Mononuclear cell (primary cell): Measurements from ENCODE around the gene TMEM167B. TPM values are rescaled to one million over a fixed set of nuclear protein-coding genes. Genes with fewer than 3 reads are reported as not detected.
"Not testable (repeated sequence)": the region's sequence is repeated elsewhere in the genome, so short reads cannot be mapped to it uniquely, and the experiment has no call there.

ENCODE experiments used
- H3K27me3 ChIP-seq: 2 replicates; pipeline ENCODE4 v1.6.0; 2011; ENCODE audit warnings: low read length, control low read depth; ENCODE audit not compliant: insufficient read depth
- H3K4me1 ChIP-seq: 2 replicates; pipeline ENCODE4 v1.5.1; 2011; ENCODE audit warnings: mild to moderate bottlenecking, low read length, control low read depth; ENCODE audit not compliant: insufficient read depth
- H3K4me3 ChIP-seq: 2 replicates; pipeline ENCODE4 v1.5.1; 2011; ENCODE audit warnings: mild to moderate bottlenecking, low read length, moderate library complexity
- H3K9me3 ChIP-seq: 2 replicates; pipeline ENCODE4 v1.5.1; 2011; ENCODE audit warnings: low read depth, mild to moderate bottlenecking, control low read depth, low read length
- total RNA-seq: library from RNA; depleted of rRNA; stranded (reverse); fragments of >200 nt; gene quantifications from one replicate; pipeline ENCODE4 v1.2.3, GENCODE V29; 2012

TMEM167B gene
- total RNA-seq, 1 donor, result 65.1 TPM

GRCh38 chr1:109116286-109116685, 25.7 kb downstream of the TMEM167B start:
- Histone ChIP-seq H3K27me3 (peaks cover 21% of the 10 kb centered on the region), H3K4me3 (no peak overlapping the region), H3K9me3 (no peaks in the 10 kb centered on the region), H3K4me1 (peaks cover 33% of the 10 kb centered on the region)

- H3K27me3 ChIP-seq, result peaks cover 21% of the 10 kb centered on the region
- H3K4me3 ChIP-seq, result no peak overlapping the region
- no peaks in the 10 kb centered on the region for H3K9me3 ChIP-seq
- peaks cover 15% of the 10 kb centered on the region for H3K4me1 ChIP-seq
Observed at GRCh38 chr1:109118089-109118488, 27.5 kb downstream of the TMEM167B start.

- Histone ChIP-seq H3K27me3 (peaks cover 2% of the 10 kb centered on the region), H3K9me3 (no peaks in the 10 kb centered on the region), H3K4me1 (no peaks in the 10 kb centered on the region), H3K4me3 (no peak overlapping the region)
Observed at GRCh38 chr1:109120356-109120755, 29.8 kb downstream of the TMEM167B start.

GRCh38 chr1:109131059-109131458, 40.5 kb downstream of the TMEM167B start:
- H3K4me1 ChIP-seq, result peaks cover 26% of the 10 kb centered on the region
- H3K27me3 ChIP-seq, result no peaks in the 10 kb centered on the region
- H3K9me3 ChIP-seq, result no peaks in the 10 kb centered on the region
- no peak overlapping the region for H3K4me3 ChIP-seq

GRCh38 chr1:109131800-109132199, 41.2 kb downstream of the TMEM167B start:
- Histone ChIP-seq H3K27me3 (no peaks in the 10 kb centered on the region), H3K4me1 (peaks cover 26% of the 10 kb centered on the region), H3K4me3 (no peak overlapping the region), H3K9me3 (no peaks in the 10 kb centered on the region)

- peaks cover 27% of the 10 kb centered on the region for H3K4me1 ChIP-seq
- H3K4me3 ChIP-seq, result no peak overlapping the region
- H3K27me3 ChIP-seq, result no peaks in the 10 kb centered on the region
- H3K9me3 ChIP-seq, result no peaks in the 10 kb centered on the region
Observed at GRCh38 chr1:109133002-109133706, 42.6 kb downstream of the TMEM167B start.

GRCh38 chr1:109133815-109134214, 43.3 kb downstream of the TMEM167B start:
- Histone ChIP-seq H3K4me1 (peaks cover 32% of the 10 kb centered on the region), H3K27me3 (no peaks in the 10 kb centered on the region), H3K9me3 (no peaks in the 10 kb centered on the region), H3K4me3 (no peak overlapping the region)

- no peaks in the 10 kb centered on the region for H3K9me3 ChIP-seq
- H3K4me3 ChIP-seq, result no peak overlapping the region
- peaks cover 32% of the 10 kb centered on the region for H3K4me1 ChIP-seq
- no peaks in the 10 kb centered on the region for H3K27me3 ChIP-seq
Observed at GRCh38 chr1:109134423-109134822, 43.9 kb downstream of the TMEM167B start.

- Histone ChIP-seq H3K4me3 (no peak overlapping the region), H3K27me3 (no peaks in the 10 kb centered on the region), H3K9me3 (no peaks in the 10 kb centered on the region), H3K4me1 (peaks cover 32% of the 10 kb centered on the region)
Observed at GRCh38 chr1:109135940-109136339, 45.4 kb downstream of the TMEM167B start.

- Histone ChIP-seq H3K9me3 (no peaks in the 10 kb centered on the region), H3K4me1 (peaks cover 32% of the 10 kb centered on the region), H3K27me3 (no peaks in the 10 kb centered on the region), H3K4me3 (no peak overlapping the region)
Observed at GRCh38 chr1:109136766-109137165, 46.2 kb downstream of the TMEM167B start.

GRCh38 chr1:109137958-109138357, 47.4 kb downstream of the TMEM167B start:
- Histone ChIP-seq H3K27me3 (no peaks in the 10 kb centered on the region), H3K4me3 (no peak overlapping the region), H3K4me1 (peaks cover 27% of the 10 kb centered on the region), H3K9me3 (no peaks in the 10 kb centered on the region)

- Histone ChIP-seq H3K9me3 (no peaks in the 10 kb centered on the region), H3K27me3 (no peaks in the 10 kb centered on the region), H3K4me1 (peaks cover 23% of the 10 kb centered on the region), H3K4me3 (no peak overlapping the region)
Observed at GRCh38 chr1:109138358-109138757, 47.8 kb downstream of the TMEM167B start.

- Histone ChIP-seq H3K27me3 (no peaks in the 10 kb centered on the region), H3K9me3 (no peaks in the 10 kb centered on the region), H3K4me3 (no peak overlapping the region), H3K4me1 (peaks cover 6% of the 10 kb centered on the region)
Observed at GRCh38 chr1:109140392-109140791, 49.8 kb downstream of the TMEM167B start.

- no peaks in the 10 kb centered on the region for H3K9me3 ChIP-seq
- H3K27me3 ChIP-seq, result no peaks in the 10 kb centered on the region
- H3K4me3 ChIP-seq, result no peak overlapping the region
- H3K4me1 ChIP-seq, result peaks cover 6% of the 10 kb centered on the region
Observed at GRCh38 chr1:109142260-109142659, 51.7 kb downstream of the TMEM167B start.

- not testable (repeated sequence) for H3K4me3 ChIP-seq, H3K9me3 ChIP-seq, H3K27me3 ChIP-seq, H3K4me1 ChIP-seq
Observed at GRCh38 chr1:109142725-109143124, 52.2 kb downstream of the TMEM167B start.
